Upper lobe of right lung (tissue), 1 donor: ENCODE measurements around the gene CBLC. TPM values are rescaled to one million over a fixed set of nuclear protein-coding genes. Genes with fewer than 3 reads are reported as not detected.
A peak's percentile ranks its signal among the peaks of the same experiment; 100 is the strongest.

ENCODE experiments used
- ATAC-seq: fragments of 200-7000 bp; cut with Tn5 transposase; one replicate; pipeline ENCODE4 v1.9.1; 2020; ENCODE audit warnings: mild to moderate bottlenecking, moderate library complexity
- DNase-seq: peaks from one replicate; pipeline ENCODE4 v3.0.0-alpha.2; 2020
- H3K27ac ChIP-seq: fragments of 200-600 bp; one replicate; pipeline ENCODE4 v1.8.0; 2022
- H3K27me3 ChIP-seq: fragments of 200-600 bp; one replicate; pipeline ENCODE4 v1.8.0; 2022; ENCODE audit warnings: mild to moderate bottlenecking
- H3K36me3 ChIP-seq: fragments of 200-600 bp; one replicate; pipeline ENCODE4 v1.8.0; 2022
- H3K4me1 ChIP-seq: fragments of 200-600 bp; one replicate; pipeline ENCODE4 v1.8.0; 2022
- H3K4me3 ChIP-seq: fragments of 200-600 bp; one replicate; pipeline ENCODE4 v1.8.0; 2022; ENCODE audit warnings: mild to moderate bottlenecking
- H3K9me3 ChIP-seq: fragments of 200-600 bp; one replicate; pipeline ENCODE4 v1.8.0; 2022
- CTCF ChIP-seq: fragments of 200-600 bp; IDR thresholded peaks from one replicate; pipeline ENCODE4 v1.8.0; 2022; ENCODE audit warnings: antibody characterized with exemption
- intact Hi-C: fragments of 100-400 bp; cut with DNase I; formaldehyde crosslinking; loops from one replicate; pipeline ENCODE4 v1.11.0; 2022
- total RNA-seq: library from RNA; stranded (reverse); fragmentation: NEBNext Ultra II Directional; extraction: Animal tissue kit (Norgen Biotek cat#: 25700); gene quantifications from one replicate; pipeline ENCODE4 v1.2.1, GENCODE V29; 2021
- donor health status: DM: no; HTN: yes; CAD: no; lungs with severe emphysema.

The CBLC gene
- total RNA-seq, 1 donor from 2014 or later: 3.2 TPM

- no peaks in the 10 kb centered on the region for H3K9me3 ChIP-seq
- TF ChIP-seq CTCF: no peak
- intact Hi-C loops: no loop called here
- DNase-seq: no peak
- H3K27me3 ChIP-seq: no peaks in the 10 kb centered on the region
- no peak for ATAC-seq
- no peak overlapping the region for H3K4me3 ChIP-seq
- H3K36me3 ChIP-seq: no peaks in the 10 kb centered on the region
- no peak overlapping the region for H3K27ac ChIP-seq
- peaks cover 7% of the 10 kb centered on the region for H3K4me1 ChIP-seq
Measured at GRCh38 chr19:44783545-44783944, 5.9 kb downstream of the CBLC start.

GRCh38 chr19:44785271-44785670 lies 7.6 kb downstream of the CBLC start:
- H3K4me3 ChIP-seq: no peak overlapping the region
- no peaks in the 10 kb centered on the region for H3K27me3 ChIP-seq
- DNase-seq (no peak), ATAC-seq (no peak)
- no peak overlapping the region for H3K27ac ChIP-seq
- no peaks in the 10 kb centered on the region for H3K36me3 ChIP-seq
- TF ChIP-seq CTCF: no peak
- no peaks in the 10 kb centered on the region for H3K9me3 ChIP-seq
- intact Hi-C loops: no loop called here
- H3K4me1 ChIP-seq: peaks cover 7% of the 10 kb centered on the region

GRCh38 chr19:44785993-44786392 lies 8.3 kb downstream of the CBLC start:
- Histone ChIP-seq H3K36me3 (no peaks in the 10 kb centered on the region), H3K27me3 (no peaks in the 10 kb centered on the region), H3K27ac (no peak overlapping the region), H3K4me3 (no peak overlapping the region), H3K4me1 (peaks cover 7% of the 10 kb centered on the region), H3K9me3 (no peaks in the 10 kb centered on the region)
- intact Hi-C loops: no loop called here
- TF ChIP-seq CTCF: no peak
- ATAC-seq (no peak), DNase-seq (no peak)

- Histone ChIP-seq H3K4me1 (peaks cover 7% of the 10 kb centered on the region), H3K9me3 (no peaks in the 10 kb centered on the region), H3K27ac (no peak overlapping the region), H3K36me3 (no peaks in the 10 kb centered on the region), H3K27me3 (no peaks in the 10 kb centered on the region), H3K4me3 (no peak overlapping the region)
- DNase-seq (no peak), ATAC-seq (no peak)
- TF ChIP-seq CTCF: no peak
- intact Hi-C loops: no loop called here
Measured at GRCh38 chr19:44788971-44789370, 11.3 kb downstream of the CBLC start.

GRCh38 chr19:44789943-44790483 lies 12.3 kb downstream of the CBLC start:
- no peaks in the 10 kb centered on the region for H3K36me3 ChIP-seq
- H3K27me3 ChIP-seq: no peaks in the 10 kb centered on the region
- no peaks in the 10 kb centered on the region for H3K9me3 ChIP-seq
- DNase-seq: no peak
- no peak overlapping the region for H3K27ac ChIP-seq
- ATAC-seq: peak; percentile 28
- intact Hi-C loops: no loop called here
- no peak for TF ChIP-seq CTCF
- no peaks in the 10 kb centered on the region for H3K4me1 ChIP-seq
- no peak overlapping the region for H3K4me3 ChIP-seq

- DNase-seq: no peak
- no peak overlapping the region for H3K27ac ChIP-seq
- no peaks in the 10 kb centered on the region for H3K9me3 ChIP-seq
- TF ChIP-seq CTCF: no peak
- H3K4me1 ChIP-seq: peaks cover 3% of the 10 kb centered on the region
- H3K4me3 ChIP-seq: no peak overlapping the region
- no peaks in the 10 kb centered on the region for H3K36me3 ChIP-seq
- no peak for ATAC-seq
- H3K27me3 ChIP-seq: no peaks in the 10 kb centered on the region
- intact Hi-C loops: no loop called here
Measured at GRCh38 chr19:44792281-44792680, 14.6 kb downstream of the CBLC start.
